Naive thymus-derived CD8-positive, alpha-beta T cell (primary cell): ENCODE results near the gene TRIM28. TPM values are rescaled to one million over a fixed set of nuclear protein-coding genes. Genes with fewer than 3 reads are reported as not detected.
"Not testable (repeated sequence)": the region's sequence is repeated elsewhere in the genome, so short reads cannot be mapped to it uniquely, and the experiment has no call there.

ENCODE experiments used
- ATAC-seq, 2 donors: fragments of 150-1000 bp; cut with Tn5 transposase in 1 of 2; sonication (Bioruptor Pico), chemical (Tn5 transposase) in 1 of 2; 1 replicate in 1 of 2; 2 replicates in 1 of 2; pipeline ENCODE4 v1.10.0; 2021; ENCODE audit warnings: mild to moderate bottlenecking in 2 of 2, moderate library complexity in 2 of 2
- POLR2A ChIA-PET: fragments of 350-600 bp; sonication (Branson Sonifier 250); formaldehyde crosslinking; loops from one replicate; lab custom pipeline; 2021; ENCODE audit warnings: antibody characterized with exemption; lab: Charles Lee
- DNase-seq, 10 donors: peaks; one replicate each; pipeline versions ENCODE4 v3.0.0 to v3.0.0-alpha.2; 2020 to 2022
- H3K27ac Mint-ChIP-seq, 10 donors: one replicate each; pipeline ENCODE4 v1.8.0; 2020 to 2022; ENCODE audit warnings: mild to moderate bottlenecking in 10 of 10, mixed read lengths in 10 of 10, moderate library complexity in 4 of 10, inconsistent platforms in 1 of 10
- H3K27me3 Mint-ChIP-seq, 5 donors: one replicate each; pipeline ENCODE4 v1.8.0; 2021 to 2022; ENCODE audit warnings: mixed read lengths in 5 of 5
- H3K36me3 Mint-ChIP-seq, 3 donors: one replicate each; pipeline ENCODE4 v1.8.0; 2020 to 2022; ENCODE audit warnings: mixed read lengths in 3 of 3, mild to moderate bottlenecking in 2 of 3, inconsistent platforms in 1 of 3
- H3K4me1 Mint-ChIP-seq, 4 donors: one replicate each; pipeline ENCODE4 v1.8.0; 2021 to 2022; ENCODE audit warnings: mixed read lengths in 4 of 4
- H3K4me3 Mint-ChIP-seq, 10 donors: one replicate each; pipeline ENCODE4 v1.8.0; 2020 to 2022; ENCODE audit warnings: mild to moderate bottlenecking in 10 of 10, mixed read lengths in 10 of 10, moderate library complexity in 6 of 10, inconsistent platforms in 1 of 10
- H3K9me3 Mint-ChIP-seq, 9 donors: one replicate each; pipeline ENCODE4 v1.8.0; 2020 to 2022; ENCODE audit warnings: mixed read lengths in 9 of 9, mild to moderate bottlenecking in 3 of 9, inconsistent platforms in 1 of 9, moderate library complexity in 1 of 9
- polyA plus RNA-seq, 3 donors: library from polyadenylated mRNA; unstranded; fragments of 300-500 nt; fragmentation: Illumina TruSeq; gene quantifications; one replicate each; pipeline ENCODE4 v1.2.3, GENCODE V29; 2021
- total RNA-seq, 8 experiments: library from RNA in 2 of 8; stranded (reverse) in 2 of 8; gene quantifications; one replicate each; pipeline ENCODE4 v1.2.3 and lab custom pipeline; 2021 to 2026

Gene TRIM28
- total and polyA plus RNA-seq, 5 experiments from 2014 or later, result 55.7 to 434 (median 114) TPM

DNA sequence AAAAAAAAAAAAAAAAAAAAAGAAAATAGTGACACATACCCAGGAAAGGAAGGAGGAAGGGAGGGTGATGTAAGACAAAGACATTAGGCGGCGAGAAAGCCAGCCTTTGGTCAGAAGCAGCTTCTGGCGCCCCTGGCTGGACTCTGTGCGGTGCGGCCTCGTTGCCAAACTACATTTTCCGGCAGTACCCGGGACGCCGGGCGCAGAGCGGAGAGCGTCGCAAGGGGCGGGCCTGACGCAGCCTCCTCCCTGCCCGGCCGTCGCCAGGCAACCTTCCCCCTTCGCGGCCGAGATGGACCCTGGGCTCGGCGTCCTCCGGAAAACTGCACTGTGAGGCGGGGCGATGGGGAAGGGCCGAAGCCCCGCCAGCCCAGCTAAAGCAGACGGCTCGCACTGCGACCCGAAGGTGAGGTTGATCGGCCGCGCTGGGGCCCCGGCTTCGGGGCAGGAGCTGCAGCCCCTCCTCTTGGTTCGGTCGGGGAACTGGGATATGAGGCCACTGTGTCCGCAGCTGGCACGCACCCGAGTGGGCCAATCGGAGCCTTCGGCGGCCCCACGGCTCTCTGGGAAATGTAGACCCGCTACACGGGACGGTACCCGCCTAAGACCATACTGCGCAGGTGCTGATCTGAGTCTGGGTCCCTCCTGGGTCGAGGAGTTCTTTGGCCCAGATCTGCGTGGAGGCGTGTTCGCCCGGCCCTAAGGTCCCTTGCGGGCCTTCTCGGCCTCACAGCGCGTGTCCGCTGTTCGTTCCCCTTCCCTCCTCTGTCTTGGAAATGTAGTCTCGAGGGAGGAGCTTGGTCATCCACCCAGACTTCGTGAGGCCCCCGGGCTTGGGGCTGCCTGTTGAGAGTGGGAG is 31.5 kb downstream of the TRIM28 start:
- peaks cover 0 to 5% (median 0%) of the 10 kb centered on the region in 5 donors for H3K27me3 Mint-ChIP-seq
- no peaks in the 10 kb centered on the region for H3K9me3 Mint-ChIP-seq
- POLR2A ChIA-PET, result interaction anchor here (0.6 to 5.6 kb wide), 12 partner anchors 13 to 296 kb away, joined by 3 to 73 read pairs (median 5); partner anchors contain the start of genes CHMP2A, TRIM28, ZBTB45 and ZSCAN22
- H3K27ac Mint-ChIP-seq, result peak overlapping the region; percentile 53 to 100 (median 96)
- peak; percentile 24 to 30 for ATAC-seq
- no peaks in the 10 kb centered on the region for H3K36me3 Mint-ChIP-seq
- peak; percentile 62 to 86 (median 73) for DNase-seq
- peak overlapping the region; percentile 82 to 100 (median 89) for H3K4me3 Mint-ChIP-seq
- peaks cover 26 to 59% (median 47%) of the 10 kb centered on the region in 4 donors for H3K4me1 Mint-ChIP-seq

GRCh38 chr19:58577581-58577980 is 33.7 kb downstream of the TRIM28 start:
- Mint-ChIP-seq H3K4me3 (peak overlapping the region in 1 of 10 donors; percentile 54), H3K4me1 (peaks cover 26 to 56% (median 44%) of the 10 kb centered on the region in 4 donors), H3K27ac (peak overlapping the region in 8 of 10 donors; percentile 32 to 100 (median 54))
- ATAC-seq, H3K27me3 Mint-ChIP-seq, H3K36me3 Mint-ChIP-seq, H3K9me3 Mint-ChIP-seq: not testable (repeated sequence)
- POLR2A ChIA-PET, result interaction anchor here (2.0 to 5.6 kb wide), 2 partner anchors 34 to 58 kb away, joined by 7 to 73 read pairs; partner anchors contain the start of genes TRIM28 and ZBTB45
- DNase-seq, result peak in 1 of 10 donors; percentile 14

- POLR2A ChIA-PET, result interaction anchor here (1.3 to 5.6 kb wide), 3 partner anchors 23 to 59 kb away, joined by 3 to 73 read pairs (median 7); partner anchors contain the start of genes CHMP2A, TRIM28 and ZBTB45
- ATAC-seq (no peak), DNase-seq (peak in 2 of 10 donors; percentile 15 to 42)
- Mint-ChIP-seq H3K4me1 (peaks cover 24 to 54% (median 42%) of the 10 kb centered on the region in 4 donors), H3K36me3 (peaks cover 5 to 14% (median 6%) of the 10 kb centered on the region in 3 donors), H3K4me3 (peak overlapping the region in 2 of 10 donors; percentile 11 to 48), H3K27ac (peak overlapping the region in 7 of 10 donors; percentile 6 to 100 (median 69)), H3K9me3 (no peaks in the 10 kb centered on the region), H3K27me3 (peaks cover 0 to 2% (median 0%) of the 10 kb centered on the region in 5 donors)
Measured at GRCh38 chr19:58578012-58578925, 34.4 kb downstream of the TRIM28 start.

- H3K4me1 Mint-ChIP-seq, result peaks cover 17 to 41% (median 30%) of the 10 kb centered on the region in 4 donors
- H3K9me3 Mint-ChIP-seq, result no peaks in the 10 kb centered on the region
- H3K4me3 Mint-ChIP-seq, result peak overlapping the region in 1 of 10 donors; percentile 17
- POLR2A ChIA-PET, result interaction anchor here (0.7 to 3.6 kb wide), 2 partner anchors 35 to 60 kb away, joined by 3 to 21 read pairs; partner anchors contain the start of gene ZBTB45
- no peaks in the 10 kb centered on the region for H3K27me3 Mint-ChIP-seq
- peak overlapping the region in 5 of 10 donors; percentile 0 to 66 (median 46) for H3K27ac Mint-ChIP-seq
- peaks cover 5 to 17% (median 8%) of the 10 kb centered on the region in 3 donors for H3K36me3 Mint-ChIP-seq
- no peak for ATAC-seq
- DNase-seq, result no peak
Measured at GRCh38 chr19:58579473-58580142, 35.7 kb downstream of the TRIM28 start.

GRCh38 chr19:58581227-58582141 is 37.6 kb downstream of the TRIM28 start:
- Mint-ChIP-seq H3K9me3 (no peaks in the 10 kb centered on the region), H3K36me3 (peaks cover 5 to 18% (median 8%) of the 10 kb centered on the region in 3 donors), H3K4me3 (peak overlapping the region in 2 of 10 donors; percentile 8 to 22), H3K4me1 (peaks cover 15 to 26% (median 22%) of the 10 kb centered on the region in 4 donors), H3K27me3 (no peaks in the 10 kb centered on the region), H3K27ac (peak overlapping the region in 9 of 10 donors; percentile 65 to 93 (median 87))
- POLR2A ChIA-PET, result interaction anchor here (0.6 to 3.6 kb wide), 6 partner anchors 20 to 400 kb away, joined by 3 to 21 read pairs (median 3); partner anchors contain the start of genes TRIM28 and ZBTB45
- DNase-seq (peak; percentile 81 to 94 (median 88)), ATAC-seq (peak; percentile 98)

GRCh38 chr19:58582985-58583384 is 39.1 kb downstream of the TRIM28 start:
- ATAC-seq, result no peak
- Mint-ChIP-seq H3K9me3 (no peaks in the 10 kb centered on the region), H3K27me3 (no peaks in the 10 kb centered on the region), H3K4me3 (no peak overlapping the region), H3K36me3 (peaks cover 5 to 18% (median 8%) of the 10 kb centered on the region in 3 donors), H3K27ac (peak overlapping the region in 2 of 10 donors; percentile 41 to 78), H3K4me1 (peaks cover 11 to 19% (median 16%) of the 10 kb centered on the region in 4 donors)
- POLR2A ChIA-PET, result interaction anchor here (3.6 kb wide), 1 partner anchor 63 kb away, joined by 21 read pairs; the partner anchor contains the start of gene ZBTB45
- DNase-seq, result peak in 1 of 10 donors; percentile 60

- Mint-ChIP-seq H3K4me3 (no peak overlapping the region), H3K27me3 (no peaks in the 10 kb centered on the region), H3K36me3 (peaks cover 5 to 18% (median 8%) of the 10 kb centered on the region in 3 donors), H3K9me3 (no peaks in the 10 kb centered on the region), H3K27ac (peak overlapping the region in 1 of 10 donors; percentile 18), H3K4me1 (peaks cover 6 to 13% (median 9%) of the 10 kb centered on the region in 4 donors)
- ATAC-seq, result no peak
- POLR2A ChIA-PET, result interaction anchor here (3.0 kb wide), 1 partner anchor 65 kb away, joined by 10 read pairs; the partner anchor contains the start of gene ZBTB45
- DNase-seq, result no peak
Measured at GRCh38 chr19:58584498-58585441, 40.9 kb downstream of the TRIM28 start.

- POLR2A ChIA-PET, result interaction anchor here (3.0 kb wide), 1 partner anchor 66 kb away, joined by 10 read pairs; the partner anchor contains the start of gene ZBTB45
- ATAC-seq, result no peak
- no peaks in the 10 kb centered on the region for H3K9me3 Mint-ChIP-seq
- H3K27ac Mint-ChIP-seq, result peak overlapping the region in 1 of 10 donors; percentile 5
- H3K36me3 Mint-ChIP-seq, result peaks cover 5 to 20% (median 8%) of the 10 kb centered on the region in 3 donors
- H3K27me3 Mint-ChIP-seq, result no peaks in the 10 kb centered on the region
- no peak overlapping the region for H3K4me3 Mint-ChIP-seq
- no peak for DNase-seq
- H3K4me1 Mint-ChIP-seq, result peaks cover 6 to 13% (median 9%) of the 10 kb centered on the region in 4 donors
Measured at GRCh38 chr19:58585442-58586132, 41.7 kb downstream of the TRIM28 start.

DNA sequence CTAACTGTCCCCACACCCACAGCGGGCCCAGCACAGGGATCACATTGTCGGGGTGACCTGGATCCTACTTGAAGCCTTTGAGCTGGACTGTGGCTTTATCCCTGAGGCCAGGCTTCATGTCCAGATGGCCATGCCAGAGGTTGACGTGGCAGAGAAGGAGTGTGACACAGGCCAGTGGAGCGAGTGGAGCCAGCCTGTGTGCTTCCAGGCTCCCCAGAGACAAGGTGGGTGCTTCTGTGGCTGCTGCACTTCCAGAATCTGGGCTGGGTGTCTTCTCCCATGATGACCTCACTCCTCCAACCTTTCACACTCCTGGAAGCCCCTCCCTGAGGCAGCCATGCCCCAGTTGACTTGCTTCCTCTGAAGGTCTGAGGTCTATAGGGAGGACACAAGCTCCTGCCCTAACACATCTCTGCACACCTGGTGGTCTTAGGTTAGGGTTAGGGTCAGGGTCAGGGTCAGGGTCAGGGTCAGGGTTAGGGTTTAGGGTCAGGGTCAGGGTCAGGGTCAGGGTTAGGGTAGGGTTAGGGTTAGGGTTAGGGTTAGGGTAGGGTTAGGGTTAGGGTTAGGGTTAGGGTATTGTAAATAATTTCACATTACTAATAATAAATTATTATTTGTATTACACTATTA is 42.4 kb downstream of the TRIM28 start:
- DNase-seq (peak in 2 of 10 donors; percentile 14 to 51), ATAC-seq (no peak)
- no peak overlapping the region for H3K27ac Mint-ChIP-seq
- no peak overlapping the region for H3K4me3 Mint-ChIP-seq
- peaks cover 2 to 18% (median 7%) of the 10 kb centered on the region in 3 donors for H3K36me3 Mint-ChIP-seq
- POLR2A ChIA-PET, result interaction anchor here (3.0 kb wide), 1 partner anchor 67 kb away, joined by 10 read pairs; the partner anchor contains the start of gene ZBTB45
- peaks cover 2 to 8% (median 5%) of the 10 kb centered on the region in 4 donors for H3K4me1 Mint-ChIP-seq
- no peaks in the 10 kb centered on the region for H3K27me3 Mint-ChIP-seq
- no peaks in the 10 kb centered on the region for H3K9me3 Mint-ChIP-seq
